Measurements from ENCODE around the gene EPG5. TPM values are rescaled to one million over a fixed set of nuclear protein-coding genes. Genes with fewer than 3 reads are reported as not detected.

The EPG5 gene
- polyA plus RNA-seq, 2 of the 4 experiments (the other 2 are of a cell fraction) = 3.8 to 10.7 TPM

GRCh38 chr18:45874491-45875184, 92.5 kb downstream of the EPG5 start:
- Histone ChIP-seq H3K4me1 (peaks cover 6% of the 10 kb centered on the region; the same call in 1 of the 3 replicates), H3K9me3 (no peaks in the 10 kb centered on the region), H3K4me2 (no peak overlapping the region), H3K4me3 (no peak overlapping the region), H3K27ac (no peak overlapping the region)
- TF ChIP-seq JUNB (IDR thresholded peaks at IDR 0.05) (no peak), ESRRA (IDR thresholded peaks at IDR 0.05; ENCODE audit: borderline replicate concordance, low read length) (no peak), PHF8 (IDR thresholded peaks at IDR 0.05; ENCODE audit: borderline replicate concordance, low read depth) (no peak)
- POLR2A ChIA-PET = no interaction called here
- 97% methylated on average over 5 of the region's 5 CpGs for WGBS (ENCODE audit: missing lambda C conversion rate)
- ATAC-seq (no peak), FAIRE-seq (no peak), DNase-seq (ENCODE audit: low read depth in 1 of 2, low spot score in 1 of 2) (no peak)
- CTCF ChIA-PET = no interaction called here

- DNase-seq (ENCODE audit: low read depth in 1 of 2, low spot score in 1 of 2) = no peak
- no peak overlapping the region for H3K4me3 ChIP-seq
- H3K27ac ChIP-seq = no peak overlapping the region
- FAIRE-seq = no peak
- TF ChIP-seq CTCF (IDR thresholded peaks at IDR 0.05) (no peak), FOXS1 (CRISPR knock-in tag; IDR thresholded peaks at IDR 0.05) (no peak), E2F6 (IDR thresholded peaks at IDR 0.05; ENCODE audit: borderline replicate concordance, low read depth) (no peak), NR3C1 (IDR thresholded peaks at IDR 0.05) (no peak), CBX2 (IDR thresholded peaks at IDR 0.05; ENCODE audit: borderline replicate concordance, low read depth) (no peak), POLR2A (IDR thresholded peaks at IDR 0.05; ENCODE audit: low read length) (no peak), CHD4 (IDR thresholded peaks at IDR 0.05; ENCODE audit: borderline replicate concordance) (no peak), HDAC2 (IDR thresholded peaks at IDR 0.05) (no peak), FOSB (CRISPR knock-in tag; IDR thresholded peaks at IDR 0.05) (no peak), TFCP2L1 (CRISPR knock-in tag; IDR thresholded peaks at IDR 0.05) (no peak), REST (IDR thresholded peaks at IDR 0.05) (no peak), RNF2 (IDR thresholded peaks at IDR 0.05; ENCODE audit: borderline replicate concordance, low read depth) (no peak), ATOH8 (CRISPR knock-in tag; IDR thresholded peaks at IDR 0.05; ENCODE audit: low read depth) (no peak), BCL3 (IDR thresholded peaks at IDR 0.05) (no peak), MAZ (IDR thresholded peaks at IDR 0.05; ENCODE audit: borderline replicate concordance, low read depth, low read length) (no peak), ELK1 (IDR thresholded peaks at IDR 0.05; ENCODE audit: low read depth, low read length) (no peak), EHMT2 (IDR thresholded peaks at IDR 0.05; ENCODE audit: low read depth) (no peak), ZNF302 (CRISPR knock-in tag; IDR thresholded peaks at IDR 0.05) (no peak), PBX3 (IDR thresholded peaks at IDR 0.05) (no peak), HOXA7 (CRISPR knock-in tag; IDR thresholded peaks at IDR 0.05) (no peak)
- ChIA-PET CTCF (interaction anchor here (0.5 kb wide), 1 partner anchor 94 kb away, joined by 3 read pairs; no protein-coding TSS in a partner anchor), POLR2A (no interaction called here)
- H3K9me3 ChIP-seq = no peaks in the 10 kb centered on the region
- H3K4me1 ChIP-seq = peaks cover 6% of the 10 kb centered on the region; the same call in 1 of the 3 replicates
- H3K4me2 ChIP-seq = 0 out of 3 replicates have a peak overlapping the region, but pooled peaks have one; percentile 27
- 70% methylated on average over 5 of the region's 5 CpGs for WGBS (ENCODE audit: missing lambda C conversion rate)
- no peak for ATAC-seq
Observed at GRCh38 chr18:45871431-45872084, 95.6 kb downstream of the EPG5 start.

All from A549 (cell line).